Stimulated activated naive CD8-positive, alpha-beta T cell treated with anti-CD3 and anti-CD28 coated beads, Interleukin-15, Interleukin-2, amounts not matched to agents 100 U/mL and 50 U/mL, for 24 hours (primary cell): Measurements from ENCODE around the gene ZP2.
"Not testable (repeated sequence)": the region's sequence is repeated elsewhere in the genome, so short reads cannot be mapped to it uniquely, and the experiment has no call there.

ENCODE experiments used
- ATAC-seq: fragments of 150-1000 bp; cut with Tn5 transposase; one replicate; pipeline ENCODE4 v1.10.0; 2021
- DNase-seq: peaks from one replicate; pipeline ENCODE4 v3.0.0; 2021

Gene ZP2

GRCh38 chr16:21170116-21170515, 41.3 kb downstream of the ZP2 start:
- DNase-seq, ATAC-seq: not testable (repeated sequence)

- peak; percentile 23 for ATAC-seq
- no peak for DNase-seq
Measured at GRCh38 chr16:21169249-21169981, 42.0 kb downstream of the ZP2 start.

GRCh38 chr16:21167929-21168602, 43.3 kb downstream of the ZP2 start:
- ATAC-seq (no peak), DNase-seq (no peak)

GRCh38 chr16:21167360-21167759, 44.0 kb downstream of the ZP2 start:
- DNase-seq (no peak), ATAC-seq (no peak)

- no peak for ATAC-seq
- no peak for DNase-seq
Measured at GRCh38 chr16:21166561-21166961, 44.8 kb downstream of the ZP2 start.

GRCh38 chr16:21164521-21165168, 46.7 kb downstream of the ZP2 start:
- ATAC-seq (no peak), DNase-seq (no peak)

GRCh38 chr16:21163576-21163975, 47.8 kb downstream of the ZP2 start:
- no peak for DNase-seq

GRCh38 chr16:21162661-21163151, 48.7 kb downstream of the ZP2 start:
- DNase-seq (no peak), ATAC-seq (no peak)

More at GRCh38 chr16:21163576-21163975, 47.8 kb downstream of the ZP2 start:
- ATAC-seq, result no peak

GRCh38 chr16:21161211-21161610, 50.2 kb downstream of the ZP2 start:
- DNase-seq (no peak), ATAC-seq (no peak)

- no peak for ATAC-seq
- no peak for DNase-seq
Measured at GRCh38 chr16:21160276-21160675, 51.1 kb downstream of the ZP2 start.

- peak; percentile 22 for DNase-seq
- ATAC-seq, result peak; percentile 24
Measured at GRCh38 chr16:21159281-21159951, 52.0 kb downstream of the ZP2 start.

- peak; percentile 88 for DNase-seq
- peak; percentile 97 for ATAC-seq
Measured at GRCh38 chr16:21158208-21159110, 52.9 kb downstream of the ZP2 start, which contains the start of gene LDAF1. TSS of gene LDAF1 (plus strand) at chr16:21158674. CDS start at chr16:21161183, 2,509 bp downstream.

- ATAC-seq (no peak), DNase-seq (no peak)
Measured at GRCh38 chr16:21157632-21158031, 53.7 kb downstream of the ZP2 start.

GRCh38 chr16:21156767-21157467, 54.5 kb downstream of the ZP2 start:
- DNase-seq, result peak; percentile 17
- ATAC-seq, result no peak

- not testable (repeated sequence) for ATAC-seq
Measured at GRCh38 chr16:21156011-21156410, 55.4 kb downstream of the ZP2 start.

GRCh38 chr16:21153124-21153729, 58.1 kb downstream of the ZP2 start:
- not testable (repeated sequence) for ATAC-seq, DNase-seq

More at GRCh38 chr16:21156011-21156410, 55.4 kb downstream of the ZP2 start:
- not testable (repeated sequence) for DNase-seq

GRCh38 chr16:21152160-21153030, 59.0 kb downstream of the ZP2 start:
- not testable (repeated sequence) for DNase-seq, ATAC-seq

- no peak for ATAC-seq
- DNase-seq, result no peak
Measured at GRCh38 chr16:21150375-21151001, 60.9 kb downstream of the ZP2 start, which contains the start of gene DNAH3. TSS of gene DNAH3 (minus strand) at chr16:21150846. CDS start at chr16:21150319, 527 bp downstream.
